ENCODE results near the gene GZMB. TPM values are rescaled to one million over a fixed set of nuclear protein-coding genes. Genes with fewer than 3 reads are reported as not detected.

The GZMB gene
- total and polyA plus RNA-seq, 2 of the 13 experiments (the other 11 are each of a cell fraction or from before 2014, with no cell fraction given) = 0.12 TPM; not detected in 1

GRCh38 chr14:24633353-24633752 is 637 bp downstream of the GZMB start (continued):
- TF ChIP-seq MLXIP (CRISPR knock-in tag; IDR thresholded peaks at IDR 0.05; ENCODE audit: borderline replicate concordance) (no peak), GPBP1L1 (CRISPR knock-in tag; IDR thresholded peaks at IDR 0.05) (no peak), ZNF616 (CRISPR knock-in tag; IDR thresholded peaks at IDR 0.05; ENCODE audit: low read depth) (no peak), SMAD1 (CRISPR knock-in tag; IDR thresholded peaks at IDR 0.05; ENCODE audit: borderline replicate concordance, low read depth) (no peak), NONO (IDR thresholded peaks at IDR 0.05) (no peak), NONO (CRISPR knock-in tag; conservative IDR thresholded peaks at IDR 0.05) (no peak), ZNF317 (CRISPR knock-in tag; IDR thresholded peaks at IDR 0.05) (no peak)

GRCh38 chr14:24632761-24633160 is 1.2 kb downstream of the GZMB start:
- intact Hi-C loops (cut with micrococcal nuclease; ENCODE audit: unreplicated experiment) = no loop called here
- H3K27me3 ChIP-seq (ENCODE audit: control insufficient read depth in 1 of 2, insufficient read depth in 2 of 2, low read length in 2 of 2) = no peaks in the 10 kb centered on the region; a peak in 1 of 5 replicates
- no peak for TF ChIP-seq HDAC1 (CRISPR knock-in tag; IDR thresholded peaks at IDR 0.05)
- TF ChIP-seq CBX1 (IDR thresholded peaks at IDR 0.05; ENCODE audit: low read depth) = no peak
- TF ChIP-seq CSRNP2 (CRISPR knock-in tag; conservative IDR thresholded peaks at IDR 0.05; ENCODE audit: low read depth) = no peak
- no peaks in the 10 kb centered on the region for H3K9me3 ChIP-seq (ENCODE audit: low read length)
- BruUV-seq (replicated peaks) = no TSS peak
- H3K4me1 ChIP-seq (ENCODE audit: insufficient read depth, low read length) = no peaks in the 10 kb centered on the region
- POLR2A ChIA-PET = no interaction called here
- CTCF ChIA-PET (ENCODE audit: low intra/inter-chr PET ratio, low total read pairs) = no interaction called here
- no peak for FAIRE-seq
- H3K9ac ChIP-seq (ENCODE audit: insufficient read depth, low read depth, low read length) = no peak overlapping the region
- ATAC-seq = no peak
- no peaks in the 10 kb centered on the region for H4K20me1 ChIP-seq (ENCODE audit: insufficient read depth, low read length)
- WGBS (ENCODE audit: low lambda C conversion rate) = 10% methylated on average over 6 of the region's 6 CpGs
- peak; percentile 2 for DNase-seq (ENCODE audit: low spot score)
- no peaks in the 10 kb centered on the region for H3K79me2 ChIP-seq (ENCODE audit: insufficient read depth, low read length)
- no peak overlapping the region for H2AFZ ChIP-seq (ENCODE audit: low read length)
- no peaks in the 10 kb centered on the region for H3K36me3 ChIP-seq (replicated peaks in 1 of 2; ENCODE audit: control insufficient read depth in 1 of 2, insufficient read depth in 2 of 2, low read length in 2 of 2)
- in situ Hi-C loops (cut with HindIII; ENCODE audit: extremely low pct_ligation_motif_present, low pct_unique_long_range_greater_than_20kb) = no loop called here
- H3K4me3 ChIP-seq (replicated peaks in 1 of 3; ENCODE audit: insufficient read depth in 1 of 3, low read depth in 2 of 3, low read length in 3 of 3) = no peak overlapping the region
- no peak overlapping the region for H3K4me2 ChIP-seq (ENCODE audit: low read depth, low read length)
- H3K27ac ChIP-seq (ENCODE audit: extremely low read length, insufficient read depth, low read length) = no peak overlapping the region
